Uterus (tissue), 2 donors: Measurements from ENCODE around the gene ZNF574.

Experiments used
- CTCF ChIP-seq, 4 experiments: fragments of 200-600 bp in 2 of 4; fragments of 450-650 bp in 2 of 4; sonication (generic) in 2 of 4; IDR thresholded peaks; one replicate each; pipeline ENCODE4 v1.5.1; 2016 to 2019; ENCODE audit warnings: antibody characterized with exemption in 4 of 4, mild to moderate bottlenecking in 2 of 4, moderate library complexity in 1 of 4
- POLR2A ChIP-seq, 2 donors: fragments of 450-650 bp; IDR thresholded peaks; one replicate each; pipeline ENCODE4 v1.6.1; 2016; ENCODE audit warnings: antibody characterized with exemption in 2 of 2, mild to moderate bottlenecking in 1 of 2, moderate library complexity in 1 of 2

- TF ChIP-seq POLR2A (IDR thresholded peaks at IDR 0.05) (no peak), CTCF (IDR thresholded peaks at IDR 0.05) (peak in 1 of 4 experiments; percentile 21)
These were observed 5.7 kb downstream of the ZNF574 start for GRCh38 chr19:42081584-42082203.
